Stomach (tissue), 9 donors: Measurements from ENCODE around the gene VEZF1. TPM values are rescaled to one million over a fixed set of nuclear protein-coding genes. Genes with fewer than 3 reads are reported as not detected.

Source experiments
- DNase-seq, 2 donors: peaks; one replicate each; pipeline versions ENCODE4 v3.0.0 to v3.0.0-alpha.2; 2013 to 2019
- H3K27ac ChIP-seq, 5 donors: fragments of 200-600 bp in 4 of 5; sonication (generic) in 4 of 5; one replicate each; pipeline ENCODE4 v1.5.1; 2013 to 2019; ENCODE audit warnings: mild to moderate bottlenecking in 1 of 5, moderate library complexity in 1 of 5
- H3K27me3 ChIP-seq, 3 donors: fragments of 200-600 bp; sonication (generic); one replicate each; pipeline ENCODE4 v1.5.1; 2017 to 2019; ENCODE audit warnings: mixed run types in 1 of 3
- H3K36me3 ChIP-seq, 4 donors: fragments of 200-600 bp; sonication (generic); 1 replicate in 3 of 4; 2 replicates in 1 of 4; pipeline ENCODE4 v1.5.1; 2016 to 2019
- H3K4me1 ChIP-seq, 4 donors: fragments of 200-600 bp; sonication (generic); one replicate each; pipeline ENCODE4 v1.5.1; 2016 to 2019
- H3K4me3 ChIP-seq, 4 donors: fragments of 200-600 bp; sonication (generic) in 3 of 4; one replicate each; pipeline ENCODE4 v1.5.1; 2016 to 2019; ENCODE audit warnings: mild to moderate bottlenecking in 1 of 4
- H3K9me3 ChIP-seq, 4 donors: fragments of 200-600 bp; sonication (generic); one replicate each; pipeline ENCODE4 v1.5.1; 2016 to 2019
- EP300 ChIP-seq: sonication (generic); formaldehyde crosslinking; IDR thresholded peaks from one replicate; pipeline ENCODE4 v1.6.1; 2017; ENCODE audit warnings: antibody characterized with exemption
- POLR2A ChIP-seq, 4 donors: fragments of 450-650 bp; IDR thresholded peaks; one replicate each; pipeline ENCODE4 v1.6.1; 2016; ENCODE audit warnings: antibody characterized with exemption in 4 of 4, control low read depth in 2 of 4, mild to moderate bottlenecking in 1 of 4, moderate library complexity in 1 of 4
- POLR2AphosphoS5 ChIP-seq, 3 donors: sonication (generic); formaldehyde crosslinking; IDR thresholded peaks; one replicate each; pipeline ENCODE4 v1.6.1; 2016; ENCODE audit warnings: antibody characterized with exemption in 3 of 3
- WGBS, 5 donors: extraction: QIAGEN DNeasy Blood & Tissue Kit in 3 of 5; methylation state at CpG; one replicate each; pipeline versions ENCODE4 v1.1.5 to v1.1.7; 2013 to 2018; 5-methylcytosine and 5-hydroxymethylcytosine counted together
- intact Hi-C: fragments of 100-400 bp; cut with DNase I; formaldehyde crosslinking; loops from one replicate; pipeline ENCODE4 v1.15.1; 2023; ENCODE audit warnings: low total_unique reads
- polyA plus RNA-seq, 3 donors: library from polyadenylated mRNA; stranded (reverse); fragments of 200-250 nt; gene quantifications; one replicate each; pipeline ENCODE4 v1.2.3, GENCODE V29; 2013
- total RNA-seq, 5 donors: library from RNA; depleted of rRNA; stranded (reverse); fragments of >200 nt; gene quantifications; one replicate each; pipeline versions ENCODE4 v1.1.0 to v1.2.3, GENCODE V29; 2014 to 2016
- TF ChIP-seq, protein P1 (sequence below), 7 experiments: fragments of 450-650 bp in 4 of 7; fragments of 200-600 bp in 3 of 7; sonication (generic) in 3 of 7; IDR thresholded peaks; one replicate each; pipeline ENCODE4 v1.5.1; 2016 to 2019; ENCODE audit warnings: antibody characterized with exemption in 7 of 7, control low read depth in 2 of 7, mild to moderate bottlenecking in 1 of 7
- donor health status: healthy with polysubstance abuse.
- donor health status: Bipolar disorder and iron deficiency.
- donor health status: healthy.

Gene VEZF1
- total and polyA plus RNA-seq, 8 donors: 7.8 to 103 (median 24.1) TPM

DNA sequence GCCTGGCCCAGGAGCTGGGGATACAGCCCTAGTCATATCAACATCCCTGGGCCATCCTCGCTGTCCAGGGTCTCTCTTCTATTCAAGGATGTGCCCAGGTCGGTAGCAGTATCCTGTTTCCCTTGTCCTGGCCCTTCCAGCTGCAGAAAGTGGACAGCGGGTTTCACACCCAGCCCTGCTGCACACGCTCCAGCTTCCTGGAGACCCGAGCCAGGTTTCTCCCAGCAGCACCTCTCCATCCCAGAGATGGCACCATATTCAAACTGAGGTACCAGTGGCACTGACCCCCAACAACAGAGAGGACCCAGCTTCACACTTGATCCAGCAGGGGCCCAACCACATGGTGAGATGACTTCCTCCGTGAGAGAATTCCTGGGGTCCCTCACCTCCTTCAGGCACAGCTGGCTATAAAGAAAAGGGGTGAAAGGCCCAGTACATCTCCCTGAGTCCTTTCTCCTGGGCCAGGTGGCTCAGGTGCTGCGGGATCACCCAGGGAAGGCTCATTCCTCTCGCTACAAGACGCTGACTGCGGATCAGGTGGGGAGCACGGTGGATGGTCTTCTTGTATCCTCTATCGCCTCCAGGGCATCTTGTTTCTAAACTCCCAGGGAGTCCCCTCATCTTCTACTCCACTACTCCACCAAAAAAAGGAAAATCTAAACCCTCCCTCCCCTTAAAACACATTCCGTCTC is 34.2 kb downstream of the VEZF1 start:
- intact Hi-C loops: loop anchor here (10.0 kb wide), 1 partner anchor 59 kb away; no protein-coding TSS in a partner anchor
- no peaks in the 10 kb centered on the region for H3K36me3 ChIP-seq
- H3K9me3 ChIP-seq: no peaks in the 10 kb centered on the region
- H3K4me3 ChIP-seq: peak overlapping the region; percentile 61 to 89 (median 76)
- TF ChIP-seq POLR2A (IDR thresholded peaks at IDR 0.05) (no peak), EP300 (no peak), POLR2AphosphoS5 (IDR thresholded peaks at IDR 0.05) (no peak)
- TF ChIP-seq, protein P1, sequence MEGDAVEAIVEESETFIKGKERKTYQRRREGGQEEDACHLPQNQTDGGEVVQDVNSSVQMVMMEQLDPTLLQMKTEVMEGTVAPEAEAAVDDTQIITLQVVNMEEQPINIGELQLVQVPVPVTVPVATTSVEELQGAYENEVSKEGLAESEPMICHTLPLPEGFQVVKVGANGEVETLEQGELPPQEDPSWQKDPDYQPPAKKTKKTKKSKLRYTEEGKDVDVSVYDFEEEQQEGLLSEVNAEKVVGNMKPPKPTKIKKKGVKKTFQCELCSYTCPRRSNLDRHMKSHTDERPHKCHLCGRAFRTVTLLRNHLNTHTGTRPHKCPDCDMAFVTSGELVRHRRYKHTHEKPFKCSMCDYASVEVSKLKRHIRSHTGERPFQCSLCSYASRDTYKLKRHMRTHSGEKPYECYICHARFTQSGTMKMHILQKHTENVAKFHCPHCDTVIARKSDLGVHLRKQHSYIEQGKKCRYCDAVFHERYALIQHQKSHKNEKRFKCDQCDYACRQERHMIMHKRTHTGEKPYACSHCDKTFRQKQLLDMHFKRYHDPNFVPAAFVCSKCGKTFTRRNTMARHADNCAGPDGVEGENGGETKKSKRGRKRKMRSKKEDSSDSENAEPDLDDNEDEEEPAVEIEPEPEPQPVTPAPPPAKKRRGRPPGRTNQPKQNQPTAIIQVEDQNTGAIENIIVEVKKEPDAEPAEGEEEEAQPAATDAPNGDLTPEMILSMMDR (IDR thresholded peaks at IDR 0.05): no peak
- 53 to 68% (median 65%) methylated on average over 12 to 13 of the region's 13 CpGs for WGBS, 5 donors
- H3K27ac ChIP-seq: peak overlapping the region; percentile 88 to 99 (median 99)
- H3K27me3 ChIP-seq: no peaks in the 10 kb centered on the region
- peak in 1 of 2 donors; percentile 34 for DNase-seq
- peaks cover 45 to 74% (median 64%) of the 10 kb centered on the region in 4 donors for H3K4me1 ChIP-seq

DNA sequence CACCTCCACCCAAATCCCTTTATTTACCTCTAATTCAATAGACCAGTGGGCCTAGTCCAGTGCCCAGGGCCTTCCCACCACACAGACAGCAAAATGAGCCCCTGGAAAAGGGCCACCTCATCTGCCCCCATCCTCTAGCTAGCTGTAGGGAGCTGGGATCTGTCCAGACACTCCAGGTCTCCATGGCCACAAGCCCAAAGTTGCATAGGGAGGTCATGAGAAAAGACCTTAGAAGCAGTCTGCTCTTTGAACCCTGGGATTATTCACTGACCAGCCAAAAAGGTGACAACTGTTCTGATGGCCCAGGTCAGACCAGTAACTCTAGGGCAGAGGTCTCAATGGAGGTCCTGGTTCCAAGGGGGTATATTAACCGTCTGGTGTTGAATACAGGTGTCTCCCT is 34.8 kb downstream of the VEZF1 start:
- Histone ChIP-seq H3K4me1 (peaks cover 52 to 80% (median 71%) of the 10 kb centered on the region in 4 donors), H3K27ac (peak overlapping the region; percentile 34 to 99 (median 99)), H3K4me3 (no peak overlapping the region), H3K9me3 (no peaks in the 10 kb centered on the region), H3K36me3 (no peaks in the 10 kb centered on the region), H3K27me3 (no peaks in the 10 kb centered on the region)
- DNase-seq: no peak
- intact Hi-C loops: loop anchor here (10.0 kb wide), 1 partner anchor 58 kb away; no protein-coding TSS in a partner anchor
- TF ChIP-seq, protein P1 (IDR thresholded peaks at IDR 0.05): no peak
- TF ChIP-seq POLR2AphosphoS5 (IDR thresholded peaks at IDR 0.05): no peak
- TF ChIP-seq POLR2A (IDR thresholded peaks at IDR 0.05): no peak
- TF ChIP-seq EP300: no peak
- WGBS, 5 donors: 70 to 90% (median 81%) methylated on average over 1 of the region's 1 CpG; no CpG with 5 or more reads in 1 of the 5 donors

DNA sequence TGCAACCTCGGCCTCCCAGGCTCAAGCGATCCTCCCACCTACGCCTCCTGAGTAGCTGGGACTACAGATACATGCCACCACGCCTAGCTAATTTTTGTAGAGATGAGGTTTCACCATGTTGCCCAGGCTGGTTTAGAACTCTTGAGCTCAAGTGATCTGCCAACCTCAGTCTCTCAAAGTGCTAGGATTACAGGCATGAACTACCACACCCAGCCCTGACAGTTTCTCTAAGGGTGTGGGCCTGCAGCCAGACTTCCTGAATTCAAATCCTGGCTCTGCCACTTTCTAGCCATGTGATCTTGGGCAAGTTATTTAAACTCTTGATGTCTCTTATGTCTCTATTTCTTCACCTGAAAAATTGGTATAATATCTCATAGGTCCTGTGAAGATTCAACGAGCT is 38.4 kb downstream of the VEZF1 start:
- no peaks in the 10 kb centered on the region for H3K27me3 ChIP-seq

More for the DNA sequence above, 38.4 kb downstream of the VEZF1 start:
- TF ChIP-seq POLR2A (IDR thresholded peaks at IDR 0.05) (no peak), EP300 (no peak), POLR2AphosphoS5 (IDR thresholded peaks at IDR 0.05) (no peak)
- TF ChIP-seq, protein P1 (IDR thresholded peaks at IDR 0.05): no peak
- Histone ChIP-seq H3K36me3 (no peaks in the 10 kb centered on the region), H3K9me3 (no peaks in the 10 kb centered on the region), H3K27ac (peak overlapping the region in 4 of 5 donors; percentile 81 to 99 (median 94)), H3K4me1 (peaks cover 54 to 99% (median 84%) of the 10 kb centered on the region in 4 donors), H3K4me3 (no peak overlapping the region)
- 89 to 95% (median 90%) methylated on average over 5 of the region's 5 CpGs for WGBS, 5 donors
- intact Hi-C loops: loop anchor here (10.0 kb wide), 1 partner anchor 55 kb away; no protein-coding TSS in a partner anchor
- DNase-seq: peak in 1 of 2 donors; percentile 32
